HT1080 (cell line): ENCODE results near the gene RABGAP1L. TPM values are rescaled to one million over a fixed set of nuclear protein-coding genes. Genes with fewer than 3 reads are reported as not detected.
"Not testable (repeated sequence)": the region's sequence is repeated elsewhere in the genome, so short reads cannot be mapped to it uniquely, and the experiment has no call there.

Experiments
- DNase-seq: peaks from one replicate; pipeline ENCODE4 v3.0.0-alpha.2; 2015; ENCODE audit warnings: low read depth
- total RNA-seq: library from RNA; depleted of rRNA; stranded (reverse); fragments of >200 nt; shearing (Covaris generic); gene quantifications from 2 replicates; pipeline ENCODE4 v1.2.3, GENCODE V29; 2014

RABGAP1L gene
- total RNA-seq, 1 experiment from 2014 or later = 9.1 TPM

- DNase-seq = not testable (repeated sequence)
Observed at GRCh38 chr1:174238845-174239501, 79.7 kb downstream of the RABGAP1L start.

- DNase-seq = no peak
Observed at GRCh38 chr1:174239541-174239940, 80.2 kb downstream of the RABGAP1L start.

- no peak for DNase-seq
Observed at GRCh38 chr1:174242856-174243255, 83.5 kb downstream of the RABGAP1L start.

- no peak for DNase-seq
Observed at GRCh38 chr1:174243451-174244000, 84.2 kb downstream of the RABGAP1L start.

GRCh38 chr1:174244017-174244416, 84.7 kb downstream of the RABGAP1L start:
- DNase-seq = no peak

GRCh38 chr1:174247472-174247871, 88.2 kb downstream of the RABGAP1L start:
- DNase-seq = no peak

GRCh38 chr1:174248041-174248440, 88.7 kb downstream of the RABGAP1L start:
- no peak for DNase-seq

- not testable (repeated sequence) for DNase-seq
Observed at GRCh38 chr1:174256386-174256785, 97.1 kb downstream of the RABGAP1L start.

GRCh38 chr1:174258148-174258550, 98.8 kb downstream of the RABGAP1L start:
- DNase-seq = peak; percentile 18

- peak; percentile 79 for DNase-seq
Observed at GRCh38 chr1:174262349-174263241, 103.3 kb downstream of the RABGAP1L start.

- no peak for DNase-seq
Observed at GRCh38 chr1:174265282-174265681, 106.0 kb downstream of the RABGAP1L start.

GRCh38 chr1:174266476-174266875, 107.2 kb downstream of the RABGAP1L start:
- DNase-seq = no peak

- DNase-seq = no peak
Observed at GRCh38 chr1:174266991-174267612, 107.8 kb downstream of the RABGAP1L start.

GRCh38 chr1:174269989-174270651, 110.8 kb downstream of the RABGAP1L start:
- no peak for DNase-seq

GRCh38 chr1:174273190-174273589, 113.9 kb downstream of the RABGAP1L start:
- no peak for DNase-seq

- DNase-seq = no peak
Observed at GRCh38 chr1:174273776-174274175, 114.5 kb downstream of the RABGAP1L start.

- no peak for DNase-seq
Observed at GRCh38 chr1:174274452-174274851, 115.1 kb downstream of the RABGAP1L start.

GRCh38 chr1:174274884-174275283, 115.6 kb downstream of the RABGAP1L start:
- DNase-seq = no peak

- no peak for DNase-seq
Observed at GRCh38 chr1:174276087-174276486, 116.8 kb downstream of the RABGAP1L start.

- DNase-seq = no peak
Observed at GRCh38 chr1:174284052-174284451, 124.7 kb downstream of the RABGAP1L start.

- DNase-seq = no peak
Observed at GRCh38 chr1:174286042-174286441, 126.7 kb downstream of the RABGAP1L start.
